RWPE1 (cell line): Measurements from ENCODE around the gene HOXB4.

ENCODE experiments used
- CTCF ChIA-PET: fragments of 350-600 bp; sonication (Branson Sonifier 250); formaldehyde crosslinking; extraction: SDS; loops from one replicate; lab custom pipeline; 2021; lab: Yijun Ruan, JAX
- POLR2A ChIA-PET: fragments of 400-600 bp; formaldehyde crosslinking; extraction: SDS; loops from one replicate; lab custom pipeline; 2020; ENCODE audit warnings: antibody characterized with exemption; ENCODE audit not compliant: low non-redundant PET; lab: Yijun Ruan, JAX
- DNase-seq: peaks from one replicate; pipeline ENCODE4 v3.0.0; 2012; ENCODE audit warnings: low spot score
- H3K27ac ChIP-seq: fragments of 450-650 bp; 2 replicates; pipeline ENCODE4 v1.5.1; 2017
- CTCF ChIP-seq: fragments of 450-650 bp; conservative IDR thresholded peaks from 2 replicates; pipeline ENCODE4 v1.5.1; 2017; ENCODE audit warnings: low read depth, mild to moderate bottlenecking

HOXB4 gene

GRCh38 chr17:48545539-48545938 lies 32.6 kb downstream of the HOXB4 start:
- H3K27ac ChIP-seq: no peak overlapping the region
- POLR2A ChIA-PET: no interaction called here
- CTCF ChIA-PET: no interaction called here
- TF ChIP-seq CTCF: no peak
- DNase-seq: no peak

GRCh38 chr17:48545022-48545375 lies 33.2 kb downstream of the HOXB4 start, which contains the start of gene HOXB2:
Gene HOXB2, minus strand, starts transcription at chr17:48545109. Its CDS starts 198 bp downstream, at chr17:48544911.
- no peak for TF ChIP-seq CTCF
- POLR2A ChIA-PET: no interaction called here
- no peak within 1 kb of the TSS for H3K27ac ChIP-seq
- CTCF ChIA-PET: no interaction called here
- DNase-seq: no peak

- DNase-seq: no peak
- no peak for TF ChIP-seq CTCF
- POLR2A ChIA-PET: no interaction called here
- H3K27ac ChIP-seq: no peak overlapping the region
- CTCF ChIA-PET: no interaction called here
These were observed 33.7 kb downstream of the HOXB4 start for GRCh38 chr17:48544349-48545021.

GRCh38 chr17:48543854-48544348 lies 34.2 kb downstream of the HOXB4 start:
- H3K27ac ChIP-seq: no peak overlapping the region
- TF ChIP-seq CTCF: no peak
- ChIA-PET CTCF (no interaction called here), POLR2A (no interaction called here)
- no peak for DNase-seq

- ChIA-PET CTCF (interaction anchor here (0.6 kb wide), 1 partner anchor 1189 kb away, joined by 3 read pairs; no protein-coding TSS in a partner anchor), POLR2A (no interaction called here)
- TF ChIP-seq CTCF: 0 out of 2 replicates have a peak, but pooled peaks have one; percentile 9
- no peak for DNase-seq
- no peak overlapping the region for H3K27ac ChIP-seq
These were observed 34.9 kb downstream of the HOXB4 start for GRCh38 chr17:48543107-48543853.

GRCh38 chr17:48542698-48543106 lies 35.4 kb downstream of the HOXB4 start:
- ChIA-PET POLR2A (no interaction called here), CTCF (interaction anchor here (0.6 kb wide), 1 partner anchor 1188 kb away, joined by 3 read pairs; no protein-coding TSS in a partner anchor)
- no peak for DNase-seq

More at GRCh38 chr17:48542698-48543106, 35.4 kb downstream of the HOXB4 start:
- TF ChIP-seq CTCF: no peak
- no peak overlapping the region for H3K27ac ChIP-seq
